ENCODE measurements around the gene C1RL.
"Not testable (repeated sequence)": the region's sequence is repeated elsewhere in the genome, so short reads cannot be mapped to it uniquely, and the experiment has no call there.

Gene C1RL

DNA sequence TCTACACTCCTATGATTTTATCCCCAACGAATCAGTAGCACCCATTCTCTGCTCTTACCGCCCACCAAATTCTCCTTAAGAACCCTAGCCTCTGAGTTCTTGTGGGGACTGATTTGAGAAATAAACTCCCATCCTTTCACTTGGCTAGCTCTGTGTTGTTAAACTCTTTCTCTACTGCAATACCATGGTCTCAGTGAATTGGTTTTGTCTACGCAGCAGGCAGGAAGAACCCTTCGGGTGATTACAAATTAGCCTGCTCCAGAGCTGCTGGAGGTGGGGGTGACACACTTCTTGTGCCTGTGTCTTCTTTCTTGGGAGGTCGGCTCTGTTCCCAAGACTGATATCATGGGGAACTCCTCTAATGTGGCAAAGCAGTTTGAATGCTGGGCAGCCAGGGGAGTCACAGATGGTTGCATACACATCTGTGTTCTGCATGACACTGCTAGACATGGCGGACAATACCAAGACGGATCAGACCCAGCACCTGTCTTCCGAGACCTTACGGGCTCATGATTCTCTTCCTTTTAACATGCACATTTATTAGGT, 50.1 kb downstream of the C1RL start:
- DNase-seq = no peak

DNA sequence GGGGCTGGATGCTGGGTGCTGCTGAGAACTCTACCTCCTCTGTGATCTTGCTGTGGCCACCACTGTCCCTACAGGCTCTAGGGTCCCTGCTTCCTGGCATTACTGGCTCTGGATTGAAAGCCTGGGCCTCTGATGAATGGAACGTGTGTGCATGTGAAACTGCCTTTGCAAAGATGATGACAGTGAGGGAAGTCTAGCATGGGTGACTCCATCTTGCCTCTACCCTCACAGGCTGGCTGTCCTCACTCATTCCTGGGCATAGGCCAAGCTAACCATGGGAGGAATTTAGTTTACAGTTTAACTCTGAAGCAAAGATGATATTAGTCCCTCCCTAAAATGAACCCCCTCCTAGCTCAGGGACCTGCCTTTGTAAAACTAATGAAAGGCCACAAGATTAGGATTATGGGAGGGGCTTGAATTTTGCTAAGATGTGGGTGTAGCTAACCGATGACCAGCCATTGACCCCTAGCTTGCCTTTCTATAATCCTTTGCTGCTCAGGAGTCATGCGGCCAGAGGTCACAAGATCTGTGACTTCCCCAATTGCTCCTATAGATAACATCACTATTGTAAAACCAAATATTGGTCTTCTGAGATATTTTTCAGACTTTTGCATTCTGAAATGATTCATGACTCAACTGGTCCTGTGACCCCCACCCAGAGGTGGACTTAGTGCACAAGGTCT, 50.7 kb downstream of the C1RL start:
- DNase-seq = no peak

DNA sequence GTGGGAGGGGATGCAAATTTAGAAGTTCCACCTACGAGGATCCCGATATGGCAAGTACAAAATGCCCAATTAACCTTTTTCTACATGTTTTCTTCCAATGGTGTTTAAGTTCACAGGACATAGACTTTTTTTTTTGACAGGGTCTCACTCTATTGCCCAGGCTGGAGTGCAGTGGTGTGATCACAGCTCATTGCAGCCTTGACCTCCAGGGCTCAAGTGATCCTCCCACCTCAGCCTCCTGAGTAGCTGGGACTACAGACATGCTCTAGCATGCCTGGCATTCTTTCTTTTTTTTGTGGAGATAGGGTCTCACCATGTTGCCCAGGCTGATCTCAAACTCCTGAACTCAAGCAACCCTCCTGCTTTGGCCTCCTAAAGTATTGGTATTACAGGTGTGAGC, 53.3 kb downstream of the C1RL start:
- DNase-seq = not testable (repeated sequence)

DNA sequence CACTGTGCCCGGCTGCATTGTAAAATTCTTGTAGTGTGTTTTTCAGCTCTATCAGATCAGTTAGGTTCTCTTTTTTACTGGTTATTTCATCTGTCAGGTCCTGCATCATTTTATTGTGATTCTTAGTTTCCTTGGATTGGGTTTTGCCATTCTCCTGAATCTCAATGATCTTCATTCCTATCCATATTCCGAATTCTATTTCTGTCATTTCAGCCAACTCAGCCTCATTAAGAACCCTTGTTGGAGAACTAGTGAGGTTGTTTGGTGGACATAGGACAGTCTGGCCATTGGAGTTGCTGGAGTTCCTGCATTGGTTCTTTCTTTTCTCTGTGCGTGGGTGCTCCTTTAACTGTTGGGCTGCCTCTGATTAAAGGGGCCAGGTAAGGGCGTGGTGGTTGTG, 54.1 kb downstream of the C1RL start:
- DNase-seq = no peak

DNA sequence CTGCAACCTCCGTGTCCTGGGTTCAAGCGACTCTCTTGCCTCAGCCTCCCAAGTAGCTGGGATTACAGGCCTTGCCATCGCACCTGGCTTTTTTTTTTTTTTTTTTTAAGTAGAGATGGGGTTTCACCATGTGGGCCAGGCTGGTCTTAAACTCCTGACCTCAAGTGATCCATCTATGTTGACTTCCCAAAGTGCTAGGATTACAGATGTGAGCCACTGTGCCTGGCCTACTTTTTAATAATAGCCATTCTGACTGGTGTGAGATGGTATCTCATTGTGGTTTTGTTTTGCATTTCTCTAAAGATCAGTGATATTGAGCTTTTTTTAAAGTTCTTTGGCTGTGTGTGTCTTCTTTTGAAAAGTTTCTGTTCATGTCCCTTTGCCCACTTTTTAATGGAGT, 59.0 kb downstream of the C1RL start:
- not testable (repeated sequence) for DNase-seq

DNA sequence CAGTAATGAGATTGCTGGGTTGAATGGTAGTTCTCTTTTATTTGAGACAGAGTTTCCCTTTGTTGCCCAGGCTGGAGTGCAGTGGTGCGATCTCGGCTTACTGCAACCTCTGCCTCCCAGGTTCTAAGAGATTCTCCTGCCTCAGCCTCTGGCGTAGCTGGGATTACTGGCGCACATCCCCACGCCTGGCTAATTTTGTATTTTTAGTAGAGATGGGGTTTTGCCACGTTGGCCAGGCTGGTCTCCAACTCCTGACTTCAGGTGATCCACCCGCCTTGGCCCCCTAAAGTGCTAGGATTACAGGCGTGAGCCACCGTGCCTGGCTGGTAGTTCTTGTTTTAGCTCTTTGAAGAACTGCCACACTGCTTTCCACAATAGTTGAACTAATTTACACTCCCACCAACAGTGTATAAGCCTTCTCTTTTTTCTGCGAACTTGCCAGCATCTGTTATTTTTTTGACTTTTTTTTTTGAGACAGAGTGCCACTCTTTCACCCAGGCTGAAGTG, 59.5 kb downstream of the C1RL start:
- DNase-seq = not testable (repeated sequence)

DNA sequence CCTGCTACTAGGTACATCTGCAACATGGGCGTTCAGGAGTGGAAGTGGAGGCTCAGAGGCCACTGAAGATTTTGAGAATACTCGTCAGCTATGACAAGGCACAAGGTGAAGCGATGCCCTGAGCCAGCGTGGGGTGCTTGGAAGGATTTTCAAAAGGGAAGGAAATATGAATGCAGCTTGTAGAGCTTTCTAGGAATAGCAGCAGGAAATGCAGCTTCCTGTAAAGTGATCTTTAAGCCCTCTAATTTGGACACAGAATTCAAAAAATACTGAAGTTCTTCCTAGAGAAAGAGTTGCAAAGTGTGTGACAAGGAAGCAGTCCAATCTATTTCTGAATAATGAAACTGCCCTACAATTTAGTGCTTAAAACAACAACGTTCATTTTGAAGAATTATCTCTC, 61.7 kb downstream of the C1RL start:
- DNase-seq = no peak

DNA sequence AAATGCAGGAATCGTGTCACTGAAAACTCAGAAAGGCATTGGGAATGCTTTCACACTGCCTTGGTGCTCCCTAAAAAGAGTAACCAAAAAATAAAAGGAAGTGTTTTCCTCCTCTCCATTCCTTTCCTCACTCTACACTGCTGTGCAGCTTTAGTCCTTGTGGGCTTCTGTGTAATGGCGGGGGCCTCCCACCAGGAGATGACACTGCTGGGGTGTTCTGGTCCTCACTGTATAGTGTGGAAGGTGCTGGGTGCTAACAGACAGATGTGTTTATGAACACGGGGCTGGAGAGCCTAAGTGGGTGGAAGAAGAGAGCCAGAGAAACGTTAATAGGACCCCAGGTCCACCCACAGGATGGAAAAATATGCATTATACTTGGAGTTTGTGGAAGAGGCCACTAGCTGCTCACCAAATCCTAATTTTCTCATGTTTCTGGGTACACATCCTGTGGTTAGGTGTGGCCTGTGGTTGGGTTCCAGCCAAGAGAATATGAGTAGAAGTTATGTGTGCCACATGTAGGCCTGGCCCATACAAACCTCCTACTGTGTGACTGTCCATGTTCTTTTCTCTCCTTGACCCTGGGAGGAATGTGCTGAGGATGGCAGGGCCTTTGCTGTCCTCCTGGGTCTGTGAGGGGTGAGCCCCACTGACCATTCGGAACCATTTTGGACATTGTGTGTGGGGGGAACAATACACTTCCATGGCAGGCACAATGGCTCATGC, 62.5 kb downstream of the C1RL start:
- no peak for DNase-seq

DNA sequence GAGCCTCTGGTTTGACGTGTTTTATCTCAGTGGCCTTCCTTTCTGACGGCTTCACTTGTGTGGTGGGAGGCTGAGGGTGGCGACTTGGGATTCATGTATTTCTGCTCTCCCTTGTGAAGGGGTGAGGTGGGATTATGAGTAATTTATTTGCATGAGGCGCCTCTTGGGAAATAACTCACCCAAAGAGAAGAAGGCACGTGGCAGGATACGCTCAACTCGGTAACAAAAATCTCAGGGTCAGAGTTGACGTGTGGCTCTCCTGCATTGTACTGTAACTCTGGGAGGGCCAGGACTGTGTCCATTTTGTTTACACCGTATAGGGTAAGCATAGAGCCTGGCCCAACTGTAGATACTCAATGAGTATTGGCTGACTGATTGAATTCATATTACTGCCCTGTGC, 63.1 kb downstream of the C1RL start:
- no peak for DNase-seq

All from NCI-H774 (cell line).